Stimulated activated naive CD8-positive, alpha-beta T cell treated with anti-CD3 and anti-CD28 coated beads, Interleukin-15, Interleukin-2, amounts not matched to agents 100 U/mL and 50 U/mL, for 24 hours (primary cell): ENCODE measurements around the gene RIC3.

Experiments used
- ATAC-seq: fragments of 150-1000 bp; cut with Tn5 transposase; one replicate; pipeline ENCODE4 v1.10.0; 2021
- DNase-seq: peaks from one replicate; pipeline ENCODE4 v3.0.0; 2021

RIC3 gene

GRCh38 chr11:8102965-8103364 lies 65.9 kb downstream of the RIC3 start:
- no peak for ATAC-seq
- no peak for DNase-seq

- ATAC-seq (no peak), DNase-seq (no peak)
Measured at GRCh38 chr11:8102296-8102915, 66.4 kb downstream of the RIC3 start.

- ATAC-seq (no peak), DNase-seq (no peak)
Measured at GRCh38 chr11:8101421-8101820, 67.4 kb downstream of the RIC3 start.

- ATAC-seq (no peak), DNase-seq (no peak)
Measured at GRCh38 chr11:8100605-8101004, 68.2 kb downstream of the RIC3 start.

- no peak for ATAC-seq
- no peak for DNase-seq
Measured at GRCh38 chr11:8100158-8100557, 68.7 kb downstream of the RIC3 start.

GRCh38 chr11:8099291-8099899 lies 69.4 kb downstream of the RIC3 start:
- DNase-seq (peak; percentile 69), ATAC-seq (no peak)

GRCh38 chr11:8098879-8099278 lies 69.9 kb downstream of the RIC3 start:
- DNase-seq (no peak), ATAC-seq (no peak)

- ATAC-seq (no peak), DNase-seq (no peak)
Measured at GRCh38 chr11:8098361-8098760, 70.5 kb downstream of the RIC3 start.

GRCh38 chr11:8097926-8098325 lies 70.9 kb downstream of the RIC3 start:
- no peak for DNase-seq

GRCh38 chr11:8097468-8097867 lies 71.4 kb downstream of the RIC3 start:
- ATAC-seq (no peak), DNase-seq (no peak)

More at GRCh38 chr11:8097926-8098325, 70.9 kb downstream of the RIC3 start:
- ATAC-seq = no peak

- DNase-seq (no peak), ATAC-seq (no peak)
Measured at GRCh38 chr11:8097062-8097461, 71.8 kb downstream of the RIC3 start.

- ATAC-seq (no peak), DNase-seq (no peak)
Measured at GRCh38 chr11:8096575-8096974, 72.2 kb downstream of the RIC3 start.

- ATAC-seq (no peak), DNase-seq (no peak)
Measured at GRCh38 chr11:8095806-8096522, 72.9 kb downstream of the RIC3 start.

- no peak for ATAC-seq
- DNase-seq = no peak
Measured at GRCh38 chr11:8095371-8095770, 73.5 kb downstream of the RIC3 start.

GRCh38 chr11:8094656-8095055 lies 74.2 kb downstream of the RIC3 start:
- DNase-seq = no peak

GRCh38 chr11:8093931-8094575 lies 74.8 kb downstream of the RIC3 start:
- ATAC-seq (no peak), DNase-seq (no peak)

More at GRCh38 chr11:8094656-8095055, 74.2 kb downstream of the RIC3 start:
- ATAC-seq = no peak

- ATAC-seq = peak; percentile 48
- peak; percentile 62 for DNase-seq
Measured at GRCh38 chr11:8092587-8093424, 76.0 kb downstream of the RIC3 start.

- ATAC-seq = no peak
Measured at GRCh38 chr11:8091721-8092120, 77.1 kb downstream of the RIC3 start.

GRCh38 chr11:8090756-8091155 lies 78.1 kb downstream of the RIC3 start:
- ATAC-seq (no peak), DNase-seq (peak; percentile 51)

More at GRCh38 chr11:8091721-8092120, 77.1 kb downstream of the RIC3 start:
- DNase-seq = no peak

- DNase-seq (no peak), ATAC-seq (no peak)
Measured at GRCh38 chr11:8089791-8090510, 78.9 kb downstream of the RIC3 start.

GRCh38 chr11:8087756-8088155 lies 81.1 kb downstream of the RIC3 start:
- ATAC-seq (no peak), DNase-seq (no peak)
